H54 (cell line): Measurements from ENCODE around the gene ANAPC16.
"Not testable (repeated sequence)": the region's sequence is repeated elsewhere in the genome, so short reads cannot be mapped to it uniquely, and the experiment has no call there.

Experiments
- DNase-seq: peaks from one replicate; pipeline ENCODE4 v3.0.0; 2011; ENCODE audit warnings: low spot score, mixed read lengths; ENCODE audit not compliant: insufficient read length
- FAIRE-seq: peaks from 3 replicates; lab custom pipeline; 2011; peaks lifted over from hg19 to GRCh38; lab: Jason Lieb, UNC
- POLR2A ChIP-seq: IDR thresholded peaks from 2 replicates; pipeline ENCODE4 v1.6.1; 2011; ENCODE audit warnings: low read depth, mild to moderate bottlenecking, low read length

The ANAPC16 gene

DNA sequence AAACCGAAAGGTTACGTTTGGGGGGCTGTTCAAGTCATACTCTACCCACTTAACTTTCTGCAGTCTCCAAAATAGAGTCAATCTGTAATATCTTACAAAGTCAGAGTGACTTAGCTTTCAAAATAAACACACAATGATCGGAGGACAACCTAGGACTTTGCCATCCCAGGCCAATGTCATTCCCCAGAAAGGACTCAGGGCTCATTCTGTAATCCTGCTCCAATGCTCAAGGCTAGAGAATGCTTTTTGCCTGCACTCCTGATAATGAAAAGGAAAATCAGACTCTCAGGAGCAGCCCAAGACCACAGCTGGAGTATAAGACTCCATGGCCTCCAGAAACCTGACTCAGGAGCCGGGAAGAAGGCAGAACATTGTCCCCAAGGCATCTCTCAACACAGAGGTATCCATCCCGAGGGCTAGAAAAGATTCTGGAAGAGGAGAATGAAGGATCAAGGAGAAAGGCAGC lies 28.8 kb downstream of the ANAPC16 start:
- FAIRE-seq = no peak
- no peak for DNase-seq
- TF ChIP-seq POLR2A = no peak

DNA sequence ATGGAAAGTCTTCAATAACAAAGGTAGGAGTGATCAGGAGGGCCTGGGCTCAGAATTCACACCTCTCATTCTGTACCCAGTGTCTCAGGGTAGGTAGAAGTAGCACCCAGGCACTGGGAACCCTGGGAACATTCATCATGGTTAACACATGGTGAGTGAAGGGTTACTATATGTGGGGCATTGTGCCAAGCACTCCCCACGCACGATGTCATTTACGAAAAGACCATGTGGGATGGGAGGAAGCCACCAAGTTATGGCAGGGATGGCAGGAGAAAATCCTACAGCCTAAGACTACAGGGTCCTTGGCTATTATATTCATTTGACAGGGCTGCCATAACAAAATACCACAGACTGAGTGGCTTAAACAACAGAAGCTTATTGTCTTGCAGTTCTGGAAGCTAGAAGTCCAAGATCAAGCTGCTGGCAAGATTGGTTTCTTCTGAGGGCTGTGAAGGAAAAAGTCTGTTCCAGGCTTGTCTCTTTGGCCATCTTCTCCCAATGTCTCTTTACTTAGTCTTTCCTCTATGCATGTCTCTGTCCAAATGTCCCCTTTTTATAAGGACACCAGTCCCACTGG lies 30.2 kb downstream of the ANAPC16 start:
- TF ChIP-seq POLR2A = no peak
- FAIRE-seq = no peak

DNA sequence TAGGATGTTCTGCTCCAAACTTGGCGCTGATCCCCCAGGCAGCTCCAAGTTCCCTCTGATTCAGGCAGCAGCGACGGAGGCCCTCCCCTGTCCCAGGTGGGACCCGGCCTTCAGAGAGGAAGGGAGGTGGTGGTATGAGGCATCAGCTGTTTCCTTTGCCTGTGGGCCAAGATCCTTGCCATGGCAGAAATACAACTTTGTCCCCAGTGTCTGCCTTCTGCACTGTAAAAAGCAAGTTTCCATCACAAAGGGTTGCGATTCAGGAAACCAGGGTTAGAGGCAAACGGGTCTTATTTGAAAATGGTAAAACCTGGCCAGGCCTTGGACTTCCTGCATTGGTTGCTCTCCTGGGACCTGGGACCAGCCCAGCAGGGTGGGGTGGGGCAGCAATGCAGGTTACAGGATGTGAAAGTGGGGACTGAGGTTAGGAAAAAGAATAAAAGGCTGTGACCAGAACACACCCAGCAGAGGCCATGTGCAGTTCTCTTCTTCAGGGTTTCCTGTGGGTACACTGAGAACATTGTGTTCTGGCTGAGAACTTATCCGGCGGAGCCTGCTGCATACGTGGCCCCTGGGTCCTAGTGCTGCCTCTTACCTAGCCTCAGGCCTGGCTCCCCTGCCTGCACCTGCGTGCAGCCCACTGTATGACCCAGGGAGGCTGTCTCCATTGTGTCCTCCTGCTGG lies 32.8 kb downstream of the ANAPC16 start:
- DNase-seq = no peak
- no peak for TF ChIP-seq POLR2A
- FAIRE-seq = no peak

More for the DNA sequence above, 30.2 kb downstream of the ANAPC16 start:
- no peak for DNase-seq

GRCh38 chr10:72249176-72249862 lies 33.5 kb downstream of the ANAPC16 start:
- not testable (repeated sequence) for FAIRE-seq, DNase-seq

- DNase-seq = no peak
- no peak for TF ChIP-seq POLR2A
- FAIRE-seq = no peak
Measured at GRCh38 chr10:72250666-72251065, 34.9 kb downstream of the ANAPC16 start.

- DNase-seq (no peak), FAIRE-seq (no peak)
- TF ChIP-seq POLR2A = no peak
Measured at GRCh38 chr10:72251635-72252034, 35.8 kb downstream of the ANAPC16 start.

DNA sequence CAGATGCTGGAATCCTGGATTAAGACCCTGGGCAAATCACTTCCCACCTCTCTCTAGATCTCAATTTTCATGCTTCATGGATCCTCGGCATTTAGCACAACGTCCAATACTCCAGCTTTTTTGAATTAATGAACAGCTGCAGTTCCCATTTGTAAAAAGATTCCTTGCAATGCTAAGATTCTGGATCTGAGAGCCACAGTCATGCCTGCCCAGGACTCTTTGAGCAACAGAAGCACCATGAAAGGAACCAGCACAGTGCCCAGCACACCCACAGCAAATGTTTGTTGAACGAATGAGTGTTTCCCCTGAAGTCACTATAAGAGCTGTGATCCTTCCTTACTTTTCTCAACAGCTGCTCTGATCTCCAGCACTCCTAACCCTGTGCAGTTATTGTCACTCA lies 37.2 kb downstream of the ANAPC16 start:
- no peak for DNase-seq
- no peak for FAIRE-seq
- TF ChIP-seq POLR2A = no peak

GRCh38 chr10:72253578-72253977 lies 37.8 kb downstream of the ANAPC16 start:
- no peak for TF ChIP-seq POLR2A
- FAIRE-seq = no peak

DNA sequence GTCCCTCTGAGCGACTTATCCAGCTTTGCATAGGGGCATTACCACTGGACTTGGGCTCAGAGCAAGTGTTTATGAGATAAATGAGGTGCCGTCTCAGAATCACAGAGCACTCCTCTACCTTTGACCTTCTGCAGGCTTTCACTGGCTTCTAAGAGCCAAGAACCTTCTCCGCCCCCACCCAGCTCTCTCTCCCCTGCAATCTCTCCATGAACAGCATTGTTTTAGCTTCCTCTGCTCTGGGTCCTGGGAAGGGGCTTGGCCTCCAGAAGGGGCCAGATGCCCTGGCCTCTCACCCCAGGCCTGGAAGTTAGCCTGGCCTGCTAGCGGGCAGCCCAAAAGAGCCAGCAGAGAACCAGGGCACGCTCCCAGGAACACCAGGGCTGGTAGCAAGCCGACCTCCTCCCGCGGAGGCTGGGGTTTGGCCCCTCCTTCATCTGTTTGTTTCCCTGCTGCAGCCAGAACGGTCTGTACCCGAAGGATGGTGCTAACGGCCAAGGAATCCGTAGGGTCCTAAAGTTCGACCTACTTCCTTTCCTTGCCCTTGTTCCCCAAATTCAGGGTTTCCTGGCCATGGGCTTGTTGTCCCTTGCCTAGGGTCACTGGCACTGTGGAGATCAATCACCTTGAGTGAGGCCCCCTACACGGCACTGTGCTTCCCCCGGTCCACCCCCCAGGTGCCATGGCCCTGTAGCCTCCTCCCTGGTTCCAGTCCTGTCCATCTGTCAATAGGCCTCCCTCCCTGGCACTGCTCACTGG lies 39.2 kb downstream of the ANAPC16 start:
- FAIRE-seq (peak; percentile 86), DNase-seq (peak; percentile 96)
- no peak for TF ChIP-seq POLR2A

More at GRCh38 chr10:72253578-72253977, 37.8 kb downstream of the ANAPC16 start:
- no peak for DNase-seq

GRCh38 chr10:72255977-72256729 lies 40.3 kb downstream of the ANAPC16 start:
- TF ChIP-seq POLR2A = no peak
- FAIRE-seq (no peak), DNase-seq (no peak)

DNA sequence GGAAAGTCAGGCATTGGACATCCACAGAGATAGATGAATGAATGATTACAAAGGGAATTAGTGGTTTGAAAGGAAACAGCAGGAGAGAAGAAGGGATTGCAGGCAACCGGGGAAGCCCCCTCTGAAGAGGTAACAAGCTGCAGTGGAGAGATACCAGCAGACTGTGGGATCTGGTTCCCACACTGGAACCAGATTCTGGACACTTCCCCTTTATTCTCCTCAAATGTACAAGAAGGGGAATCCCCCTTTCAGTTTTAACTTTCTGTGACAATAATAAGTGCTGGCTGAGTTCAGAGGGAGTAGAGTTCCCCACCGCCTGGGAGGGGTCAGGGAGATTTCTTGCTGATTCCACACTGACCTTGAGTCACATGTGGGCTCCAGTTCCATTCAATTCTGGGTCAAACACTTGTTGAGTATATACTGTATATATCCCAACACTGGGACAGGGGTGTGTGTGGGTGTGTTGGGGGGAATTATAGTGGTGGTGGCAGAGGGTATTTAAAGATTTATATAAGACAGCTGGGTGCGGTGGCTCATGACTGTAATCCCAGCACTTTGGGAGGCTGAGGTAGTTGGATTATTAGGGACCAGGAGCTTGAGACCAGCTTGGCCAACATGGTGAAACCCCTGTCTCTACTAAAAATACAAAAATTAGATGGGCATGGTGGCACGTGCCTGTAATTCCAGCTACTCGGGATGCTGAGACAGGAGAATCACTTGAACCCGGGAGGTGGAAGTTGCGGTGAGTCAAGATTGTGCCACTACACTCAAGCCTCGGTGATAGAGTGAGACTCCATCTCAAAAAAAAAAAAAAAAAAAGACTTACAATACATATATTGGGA lies 41.5 kb downstream of the ANAPC16 start:
- no peak for FAIRE-seq
- DNase-seq = no peak

GRCh38 chr10:72258617-72259016 lies 42.8 kb downstream of the ANAPC16 start:
- DNase-seq (no peak), FAIRE-seq (no peak)
- no peak for TF ChIP-seq POLR2A

More for the DNA sequence above, 41.5 kb downstream of the ANAPC16 start:
- TF ChIP-seq POLR2A = no peak
